GM21367 (cell line): ENCODE results near the gene GPX4.

Source experiments
- ATAC-seq: cut with Tn5 transposase; IDR thresholded peaks from one replicate; pipeline ENCODE4 v1.9.1; 2021; ENCODE audit not compliant: unreplicated experiment

GPX4 gene

GRCh38 chr19:1102407-1103131 is 1.2 kb upstream of the GPX4 start:
- no peak for ATAC-seq

- ATAC-seq = no peak
Observed at GRCh38 chr19:1103132-1103707, 574 bp upstream of the GPX4 start.

GRCh38 chr19:1104311-1105007 is 665 bp downstream of the GPX4 start:
- peak; percentile 18 for ATAC-seq

- no peak for ATAC-seq
Observed at GRCh38 chr19:1105008-1105872, 1.4 kb downstream of the GPX4 start.

- ATAC-seq = no peak
Observed at GRCh38 chr19:1105873-1106840, 2.4 kb downstream of the GPX4 start.

GRCh38 chr19:1106841-1107660 is 3.3 kb downstream of the GPX4 start:
- ATAC-seq = no peak

- no peak for ATAC-seq
Observed at GRCh38 chr19:1107661-1108261, 4.0 kb downstream of the GPX4 start.

- ATAC-seq = no peak
Observed at GRCh38 chr19:1108291-1109031, 4.7 kb downstream of the GPX4 start.

- ATAC-seq = no peak
Observed at GRCh38 chr19:1109032-1109551, 5.3 kb downstream of the GPX4 start.

GRCh38 chr19:1109697-1110671 is 6.2 kb downstream of the GPX4 start:
- ATAC-seq = no peak

GRCh38 chr19:1110809-1111640 is 7.2 kb downstream of the GPX4 start:
- ATAC-seq = no peak

GRCh38 chr19:1111641-1112267 is 8.0 kb downstream of the GPX4 start:
- no peak for ATAC-seq

GRCh38 chr19:1112268-1113029 is 8.7 kb downstream of the GPX4 start:
- ATAC-seq = no peak

GRCh38 chr19:1113030-1113985 is 9.5 kb downstream of the GPX4 start:
- no peak for ATAC-seq
